HepG2 (cell line): Measurements from ENCODE around the gene VPS26A. TPM values are rescaled to one million over a fixed set of nuclear protein-coding genes. Genes with fewer than 3 reads are reported as not detected.

Experiments
- FLYWCH1 ChIP-seq: sonication (generic); formaldehyde crosslinking; IDR thresholded peaks from 2 replicates; pipeline ENCODE4 v1.8.1; 2023; ENCODE audit warnings: mild to moderate bottlenecking, missing genetic modification reagents
- HOXA7 ChIP-seq: sonication (generic); formaldehyde crosslinking; IDR thresholded peaks from 2 replicates; pipeline ENCODE4 v1.8.1; 2022; ENCODE audit warnings: mild to moderate bottlenecking, missing genetic modification reagents, moderate library complexity
- NFRKB ChIP-seq: fragments of 450-650 bp; IDR thresholded peaks from 2 replicates; pipeline ENCODE4 v1.6.1; 2017
- NR2F2 ChIP-seq: IDR thresholded peaks from 2 replicates; pipeline ENCODE4 v1.6.1; 2012; ENCODE audit warnings: low read depth, inconsistent platforms, borderline replicate concordance
- RFX3 ChIP-seq: IDR thresholded peaks from 2 replicates; pipeline ENCODE4 v1.6.1; 2016; ENCODE audit warnings: missing biosample characterization, missing genetic modification reagents
- ZNF292 ChIP-seq: sonication (generic); formaldehyde crosslinking; IDR thresholded peaks from 2 replicates; pipeline ENCODE4 v1.8.1; 2022; ENCODE audit warnings: mild to moderate bottlenecking, low read depth, missing genetic modification reagents, borderline replicate concordance
- ZNF788 ChIP-seq: sonication (generic); formaldehyde crosslinking; IDR thresholded peaks from 2 replicates; pipeline ENCODE4 v1.5.0; 2020; ENCODE audit warnings: mild to moderate bottlenecking, missing genetic modification reagents, borderline replicate concordance
- polyA plus RNA-seq, 8 experiments: library from polyadenylated mRNA; depleted of rRNA in 3 of 8; stranded (reverse) in 7 of 8; unstranded in 1 of 8; fragments of >200 nt; fragmentation: Illumina TruSeq in 4 of 8; extraction: Trizol in 4 of 8; gene quantifications; 2 replicates each; pipeline versions ENCODE4 v1.2.1 to v1.2.3, GENCODE V29; 2011 to 2016; ENCODE audit warnings: low read depth in 4 of 8, missing spikeins in 1 of 8, mixed read lengths in 1 of 8; ENCODE audit not compliant: insufficient read depth in 1 of 8
- total RNA-seq, 5 experiments: library from RNA; depleted of rRNA; stranded (reverse); fragments of >200 nt; fragmentation: Illumina TruSeq; extraction: Trizol; gene quantifications; 2 replicates each; pipeline ENCODE4 v1.2.3, GENCODE V29; 2016; ENCODE audit warnings: low read depth in 1 of 5
- TF ChIP-seq, protein P1 (sequence below): sonication (generic); formaldehyde crosslinking; IDR thresholded peaks from 2 replicates; pipeline ENCODE4 v1.4.0; 2020; ENCODE audit warnings: missing genetic modification reagents, borderline replicate concordance
- TF ChIP-seq, protein P2 (sequence below): sonication (generic); formaldehyde crosslinking; IDR thresholded peaks from 2 replicates; pipeline ENCODE4 v1.5.1; 2020; ENCODE audit warnings: mild to moderate bottlenecking, missing genetic modification reagents, moderate library complexity
- TF ChIP-seq, protein P3 (sequence below): sonication (generic); formaldehyde crosslinking; IDR thresholded peaks from 2 replicates; pipeline ENCODE4 v1.4.0; 2020; ENCODE audit warnings: missing genetic modification reagents, mild to moderate bottlenecking, borderline replicate concordance
- TF ChIP-seq, protein P4 (sequence below): sonication (generic); formaldehyde crosslinking; IDR thresholded peaks from 2 replicates; pipeline ENCODE4 v1.5.1; 2020; ENCODE audit warnings: missing genetic modification reagents, mild to moderate bottlenecking, borderline replicate concordance
- TF ChIP-seq, protein P5 (sequence below): sonication (generic); formaldehyde crosslinking; IDR thresholded peaks from 2 replicates; pipeline ENCODE4 v1.5.0; 2020; ENCODE audit warnings: missing genetic modification reagents
- TF ChIP-seq, protein P6 (sequence below): sonication (generic); formaldehyde crosslinking; IDR thresholded peaks from 2 replicates; pipeline ENCODE4 v1.8.1; 2023; ENCODE audit warnings: missing genetic modification reagents, inconsistent platforms, borderline replicate concordance
- TF ChIP-seq, protein P7 (sequence below): sonication (generic); formaldehyde crosslinking; IDR thresholded peaks from 2 replicates; pipeline ENCODE4 v1.5.1; 2020; ENCODE audit warnings: mild to moderate bottlenecking, moderate library complexity, missing genetic modification reagents

The VPS26A gene
- total and polyA plus RNA-seq, 2 of the 13 experiments (the other 11 are each of a cell fraction or from before 2014, with no cell fraction given): 12.9 to 32.6 TPM

DNA sequence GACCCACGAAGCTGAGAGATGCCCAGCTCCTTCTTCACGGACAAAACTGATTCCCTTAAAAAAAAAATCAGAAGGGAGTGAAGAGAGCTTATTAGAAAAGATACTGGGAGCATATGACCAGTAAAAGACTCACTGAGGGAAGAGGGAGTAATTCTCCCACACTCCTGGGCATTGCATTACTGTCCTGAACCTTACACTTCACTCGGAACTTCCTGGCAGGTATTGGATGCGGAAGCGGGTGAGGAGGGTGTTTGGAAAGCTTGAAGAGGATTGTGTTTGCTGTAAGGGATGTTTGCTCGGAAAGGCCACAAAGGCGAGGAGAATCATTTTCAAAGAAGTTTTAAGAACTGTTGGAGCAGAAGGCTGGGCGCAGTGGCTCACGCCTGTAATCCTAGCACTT is 96.5 kb downstream of the VPS26A start (continued):
- TF ChIP-seq, protein P1, sequence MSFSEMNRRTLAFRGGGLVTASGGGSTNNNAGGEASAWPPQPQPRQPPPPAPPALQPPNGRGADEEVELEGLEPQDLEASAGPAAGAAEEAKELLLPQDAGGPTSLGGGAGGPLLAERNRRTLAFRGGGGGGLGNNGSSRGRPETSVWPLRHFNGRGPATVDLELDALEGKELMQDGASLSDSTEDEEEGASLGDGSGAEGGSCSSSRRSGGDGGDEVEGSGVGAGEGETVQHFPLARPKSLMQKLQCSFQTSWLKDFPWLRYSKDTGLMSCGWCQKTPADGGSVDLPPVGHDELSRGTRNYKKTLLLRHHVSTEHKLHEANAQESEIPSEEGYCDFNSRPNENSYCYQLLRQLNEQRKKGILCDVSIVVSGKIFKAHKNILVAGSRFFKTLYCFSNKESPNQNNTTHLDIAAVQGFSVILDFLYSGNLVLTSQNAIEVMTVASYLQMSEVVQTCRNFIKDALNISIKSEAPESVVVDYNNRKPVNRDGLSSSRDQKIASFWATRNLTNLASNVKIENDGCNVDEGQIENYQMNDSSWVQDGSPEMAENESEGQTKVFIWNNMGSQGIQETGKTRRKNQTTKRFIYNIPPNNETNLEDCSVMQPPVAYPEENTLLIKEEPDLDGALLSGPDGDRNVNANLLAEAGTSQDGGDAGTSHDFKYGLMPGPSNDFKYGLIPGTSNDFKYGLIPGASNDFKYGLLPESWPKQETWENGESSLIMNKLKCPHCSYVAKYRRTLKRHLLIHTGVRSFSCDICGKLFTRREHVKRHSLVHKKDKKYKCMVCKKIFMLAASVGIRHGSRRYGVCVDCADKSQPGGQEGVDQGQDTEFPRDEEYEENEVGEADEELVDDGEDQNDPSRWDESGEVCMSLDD (CRISPR knock-in tag): no peak
- TF ChIP-seq RFX3 (no peak), NR2F2 (no peak), ZNF788 (CRISPR knock-in tag) (no peak), HOXA7 (CRISPR knock-in tag) (no peak), FLYWCH1 (CRISPR knock-in tag) (no peak), NFRKB (no peak), ZNF292 (CRISPR knock-in tag) (0 out of 2 replicates have a peak, but pooled peaks have one; percentile 22)
- TF ChIP-seq, protein P2, sequence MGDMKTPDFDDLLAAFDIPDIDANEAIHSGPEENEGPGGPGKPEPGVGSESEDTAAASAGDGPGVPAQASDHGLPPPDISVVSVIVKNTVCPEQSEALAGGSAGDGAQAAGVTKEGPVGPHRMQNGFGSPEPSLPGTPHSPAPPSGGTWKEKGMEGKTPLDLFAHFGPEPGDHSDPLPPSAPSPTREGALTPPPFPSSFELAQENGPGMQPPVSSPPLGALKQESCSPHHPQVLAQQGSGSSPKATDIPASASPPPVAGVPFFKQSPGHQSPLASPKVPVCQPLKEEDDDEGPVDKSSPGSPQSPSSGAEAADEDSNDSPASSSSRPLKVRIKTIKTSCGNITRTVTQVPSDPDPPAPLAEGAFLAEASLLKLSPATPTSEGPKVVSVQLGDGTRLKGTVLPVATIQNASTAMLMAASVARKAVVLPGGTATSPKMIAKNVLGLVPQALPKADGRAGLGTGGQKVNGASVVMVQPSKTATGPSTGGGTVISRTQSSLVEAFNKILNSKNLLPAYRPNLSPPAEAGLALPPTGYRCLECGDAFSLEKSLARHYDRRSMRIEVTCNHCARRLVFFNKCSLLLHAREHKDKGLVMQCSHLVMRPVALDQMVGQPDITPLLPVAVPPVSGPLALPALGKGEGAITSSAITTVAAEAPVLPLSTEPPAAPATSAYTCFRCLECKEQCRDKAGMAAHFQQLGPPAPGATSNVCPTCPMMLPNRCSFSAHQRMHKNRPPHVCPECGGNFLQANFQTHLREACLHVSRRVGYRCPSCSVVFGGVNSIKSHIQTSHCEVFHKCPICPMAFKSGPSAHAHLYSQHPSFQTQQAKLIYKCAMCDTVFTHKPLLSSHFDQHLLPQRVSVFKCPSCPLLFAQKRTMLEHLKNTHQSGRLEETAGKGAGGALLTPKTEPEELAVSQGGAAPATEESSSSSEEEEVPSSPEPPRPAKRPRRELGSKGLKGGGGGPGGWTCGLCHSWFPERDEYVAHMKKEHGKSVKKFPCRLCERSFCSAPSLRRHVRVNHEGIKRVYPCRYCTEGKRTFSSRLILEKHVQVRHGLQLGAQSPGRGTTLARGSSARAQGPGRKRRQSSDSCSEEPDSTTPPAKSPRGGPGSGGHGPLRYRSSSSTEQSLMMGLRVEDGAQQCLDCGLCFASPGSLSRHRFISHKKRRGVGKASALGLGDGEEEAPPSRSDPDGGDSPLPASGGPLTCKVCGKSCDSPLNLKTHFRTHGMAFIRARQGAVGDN (CRISPR knock-in tag): no peak
- TF ChIP-seq, protein P3, sequence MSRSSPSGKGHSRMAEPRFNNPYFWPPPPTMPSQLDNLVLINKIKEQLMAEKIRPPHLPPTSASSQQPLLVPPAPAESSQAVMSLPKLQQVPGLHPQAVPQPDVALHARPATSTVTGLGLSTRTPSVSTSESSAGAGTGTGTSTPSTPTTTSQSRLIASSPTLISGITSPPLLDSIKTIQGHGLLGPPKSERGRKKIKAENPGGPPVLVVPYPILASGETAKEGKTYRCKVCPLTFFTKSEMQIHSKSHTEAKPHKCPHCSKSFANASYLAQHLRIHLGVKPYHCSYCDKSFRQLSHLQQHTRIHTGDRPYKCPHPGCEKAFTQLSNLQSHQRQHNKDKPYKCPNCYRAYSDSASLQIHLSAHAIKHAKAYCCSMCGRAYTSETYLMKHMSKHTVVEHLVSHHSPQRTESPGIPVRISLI (CRISPR knock-in tag): no peak
- TF ChIP-seq, protein P4, sequence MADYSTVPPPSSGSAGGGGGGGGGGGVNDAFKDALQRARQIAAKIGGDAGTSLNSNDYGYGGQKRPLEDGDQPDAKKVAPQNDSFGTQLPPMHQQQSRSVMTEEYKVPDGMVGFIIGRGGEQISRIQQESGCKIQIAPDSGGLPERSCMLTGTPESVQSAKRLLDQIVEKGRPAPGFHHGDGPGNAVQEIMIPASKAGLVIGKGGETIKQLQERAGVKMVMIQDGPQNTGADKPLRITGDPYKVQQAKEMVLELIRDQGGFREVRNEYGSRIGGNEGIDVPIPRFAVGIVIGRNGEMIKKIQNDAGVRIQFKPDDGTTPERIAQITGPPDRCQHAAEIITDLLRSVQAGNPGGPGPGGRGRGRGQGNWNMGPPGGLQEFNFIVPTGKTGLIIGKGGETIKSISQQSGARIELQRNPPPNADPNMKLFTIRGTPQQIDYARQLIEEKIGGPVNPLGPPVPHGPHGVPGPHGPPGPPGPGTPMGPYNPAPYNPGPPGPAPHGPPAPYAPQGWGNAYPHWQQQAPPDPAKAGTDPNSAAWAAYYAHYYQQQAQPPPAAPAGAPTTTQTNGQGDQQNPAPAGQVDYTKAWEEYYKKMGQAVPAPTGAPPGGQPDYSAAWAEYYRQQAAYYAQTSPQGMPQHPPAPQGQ (CRISPR knock-in tag): no peak
- TF ChIP-seq, protein P5, sequence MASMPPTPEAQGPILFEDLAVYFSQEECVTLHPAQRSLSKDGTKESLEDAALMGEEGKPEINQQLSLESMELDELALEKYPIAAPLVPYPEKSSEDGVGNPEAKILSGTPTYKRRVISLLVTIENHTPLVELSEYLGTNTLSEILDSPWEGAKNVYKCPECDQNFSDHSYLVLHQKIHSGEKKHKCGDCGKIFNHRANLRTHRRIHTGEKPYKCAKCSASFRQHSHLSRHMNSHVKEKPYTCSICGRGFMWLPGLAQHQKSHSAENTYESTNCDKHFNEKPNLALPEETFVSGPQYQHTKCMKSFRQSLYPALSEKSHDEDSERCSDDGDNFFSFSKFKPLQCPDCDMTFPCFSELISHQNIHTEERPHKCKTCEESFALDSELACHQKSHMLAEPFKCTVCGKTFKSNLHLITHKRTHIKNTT (CRISPR knock-in tag): no peak
- TF ChIP-seq, protein P6, sequence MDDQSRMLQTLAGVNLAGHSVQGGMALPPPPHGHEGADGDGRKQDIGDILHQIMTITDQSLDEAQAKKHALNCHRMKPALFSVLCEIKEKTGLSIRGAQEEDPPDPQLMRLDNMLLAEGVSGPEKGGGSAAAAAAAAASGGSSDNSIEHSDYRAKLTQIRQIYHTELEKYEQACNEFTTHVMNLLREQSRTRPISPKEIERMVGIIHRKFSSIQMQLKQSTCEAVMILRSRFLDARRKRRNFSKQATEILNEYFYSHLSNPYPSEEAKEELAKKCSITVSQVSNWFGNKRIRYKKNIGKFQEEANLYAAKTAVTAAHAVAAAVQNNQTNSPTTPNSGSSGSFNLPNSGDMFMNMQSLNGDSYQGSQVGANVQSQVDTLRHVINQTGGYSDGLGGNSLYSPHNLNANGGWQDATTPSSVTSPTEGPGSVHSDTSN (CRISPR knock-in tag): no peak
- TF ChIP-seq, protein P7, sequence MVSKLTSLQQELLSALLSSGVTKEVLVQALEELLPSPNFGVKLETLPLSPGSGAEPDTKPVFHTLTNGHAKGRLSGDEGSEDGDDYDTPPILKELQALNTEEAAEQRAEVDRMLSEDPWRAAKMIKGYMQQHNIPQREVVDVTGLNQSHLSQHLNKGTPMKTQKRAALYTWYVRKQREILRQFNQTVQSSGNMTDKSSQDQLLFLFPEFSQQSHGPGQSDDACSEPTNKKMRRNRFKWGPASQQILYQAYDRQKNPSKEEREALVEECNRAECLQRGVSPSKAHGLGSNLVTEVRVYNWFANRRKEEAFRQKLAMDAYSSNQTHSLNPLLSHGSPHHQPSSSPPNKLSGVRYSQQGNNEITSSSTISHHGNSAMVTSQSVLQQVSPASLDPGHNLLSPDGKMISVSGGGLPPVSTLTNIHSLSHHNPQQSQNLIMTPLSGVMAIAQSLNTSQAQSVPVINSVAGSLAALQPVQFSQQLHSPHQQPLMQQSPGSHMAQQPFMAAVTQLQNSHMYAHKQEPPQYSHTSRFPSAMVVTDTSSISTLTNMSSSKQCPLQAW (CRISPR knock-in tag): peak; percentile 46; the same call in 1 of the 2 replicates
